ENCODE data around the gene RSAD2.

RSAD2 gene

DNA sequence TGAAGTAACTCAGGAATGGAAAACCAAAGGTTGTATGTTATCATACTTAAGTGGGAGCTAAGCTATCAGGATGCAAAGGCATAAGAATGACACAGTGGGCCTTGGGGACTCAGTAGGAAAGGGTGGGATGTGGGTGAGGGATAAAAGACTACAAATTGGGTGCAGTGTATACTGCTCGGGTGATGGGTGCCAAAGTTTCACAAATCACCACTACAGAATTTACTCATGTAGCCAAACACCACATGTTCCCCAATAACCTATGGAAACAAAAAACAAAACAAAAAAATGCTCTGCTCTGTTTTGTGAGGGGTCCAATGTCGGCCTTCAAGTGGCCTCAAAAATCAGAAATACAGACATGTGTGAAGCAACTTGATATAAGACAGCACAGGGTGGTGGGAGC lies 30.7 kb downstream of the RSAD2 start:
- no peak for DNase-seq

DNA sequence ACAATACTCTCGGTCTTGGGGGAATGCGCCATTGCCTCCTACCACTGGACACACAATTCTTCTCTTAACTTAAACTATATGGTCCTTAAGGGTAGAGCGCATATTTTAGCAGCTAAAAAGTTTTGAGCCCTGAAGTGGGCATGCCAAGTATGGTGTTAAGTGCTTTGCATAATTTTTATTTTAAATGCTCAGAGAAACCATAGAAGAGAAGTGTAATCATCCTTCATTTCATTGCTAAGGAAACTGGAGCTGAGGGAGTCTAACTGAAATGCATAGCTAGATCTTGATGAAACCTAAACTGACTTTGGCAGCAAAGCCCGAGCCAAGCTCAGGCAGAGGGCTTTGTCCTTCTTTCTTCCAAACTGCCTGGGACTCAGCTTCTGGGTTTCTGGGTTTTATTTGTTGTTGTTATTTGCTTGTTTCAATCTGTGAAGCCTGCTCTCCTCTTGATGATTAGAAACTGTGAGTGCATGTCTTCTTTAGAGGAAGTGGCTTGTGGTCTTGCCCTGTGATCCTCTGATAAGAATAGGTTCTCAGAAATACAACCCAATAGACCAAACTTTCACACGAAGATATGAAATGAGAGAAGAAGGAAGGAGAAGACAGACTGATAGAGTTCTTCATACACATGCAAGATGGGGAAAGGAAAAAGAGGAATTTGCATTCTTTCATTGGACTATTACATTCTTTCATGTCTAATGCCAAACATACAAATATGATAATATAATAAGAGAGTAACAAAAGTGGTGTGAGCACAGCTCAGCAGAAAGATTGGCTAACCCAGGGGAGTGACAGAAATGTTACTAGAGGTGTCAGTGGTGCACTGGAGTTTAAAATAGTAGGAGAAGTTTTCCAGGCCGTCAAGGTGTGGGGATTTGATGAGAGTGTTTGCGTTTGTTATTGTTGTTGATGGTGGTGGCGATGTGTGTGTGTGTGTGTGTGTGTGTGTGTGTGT lies 32.1 kb downstream of the RSAD2 start:
- DNase-seq, result no peak

DNA sequence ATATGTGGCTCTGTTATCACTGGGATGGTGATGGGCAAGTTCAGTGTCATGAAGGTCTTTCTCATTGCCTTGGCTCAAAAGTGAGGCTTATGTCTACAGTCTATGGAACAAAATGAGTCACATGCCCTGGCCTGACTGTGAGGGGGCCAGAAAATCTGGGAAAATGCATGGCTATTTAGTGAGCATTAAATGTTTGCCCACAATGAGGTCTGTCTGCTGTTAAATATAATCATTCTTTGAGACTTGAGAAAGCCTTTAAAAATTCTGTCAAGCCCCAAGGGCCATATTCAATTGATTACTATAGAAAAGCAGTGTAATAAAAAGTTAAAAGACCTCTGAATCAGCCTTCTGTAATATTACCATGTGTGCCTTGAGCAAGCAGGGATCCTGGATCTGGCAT lies 34.1 kb downstream of the RSAD2 start:
- no peak for DNase-seq

DNA sequence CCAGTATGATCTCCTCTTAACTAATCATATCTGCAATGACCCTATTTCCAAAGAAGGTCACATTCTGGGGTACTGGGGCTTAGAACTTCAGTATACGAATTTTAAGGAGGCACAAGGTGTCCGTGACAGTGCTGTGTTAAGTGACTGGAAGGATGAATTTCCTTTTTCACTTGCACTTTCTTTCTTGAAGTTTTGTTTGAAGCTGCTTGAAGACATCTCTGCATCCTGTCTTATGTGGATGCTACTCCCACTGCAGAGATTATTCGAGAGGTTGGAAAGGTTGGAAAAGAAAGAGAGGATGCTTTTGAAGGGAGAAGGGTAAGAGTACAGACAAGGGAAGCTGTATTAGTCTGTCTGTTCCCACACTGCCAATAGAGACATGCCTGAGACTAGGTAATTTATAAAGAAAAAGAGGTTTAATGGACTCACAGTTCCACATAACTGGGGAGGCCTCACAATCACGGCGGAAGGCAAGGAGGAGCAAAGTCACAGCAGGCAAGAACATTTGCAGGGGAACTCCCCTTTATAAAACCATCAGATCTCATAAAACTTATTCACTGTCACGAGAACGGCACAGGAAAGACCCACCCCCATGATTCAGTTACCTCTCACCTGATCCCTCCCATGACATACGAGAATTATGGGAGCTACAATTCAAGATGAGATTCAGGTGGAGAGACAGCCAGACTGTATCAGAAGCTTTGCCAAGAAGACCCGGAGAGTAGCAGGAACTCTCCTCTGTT lies 36.0 kb downstream of the RSAD2 start:
- no peak for DNase-seq

DNA sequence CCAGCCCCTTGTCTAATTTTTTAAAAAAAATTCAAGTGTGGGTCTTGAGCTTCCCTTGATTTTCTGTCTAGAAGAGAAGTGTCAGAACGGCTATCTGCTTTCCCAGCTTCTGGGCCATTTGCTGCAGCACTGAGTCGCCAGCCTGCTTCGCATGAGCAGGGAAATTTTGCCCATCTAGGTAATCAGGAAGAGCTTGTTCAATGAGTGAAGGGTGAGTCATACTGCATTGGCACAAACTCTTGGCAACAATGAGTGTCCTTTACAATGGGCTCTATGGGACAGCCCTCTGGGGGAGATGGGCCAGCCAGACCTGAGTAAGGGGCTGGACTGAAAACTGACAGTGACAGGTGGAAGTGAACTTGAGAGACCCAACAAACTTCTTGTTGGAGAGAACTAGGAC lies 37.3 kb downstream of the RSAD2 start:
- no peak for DNase-seq

DNA sequence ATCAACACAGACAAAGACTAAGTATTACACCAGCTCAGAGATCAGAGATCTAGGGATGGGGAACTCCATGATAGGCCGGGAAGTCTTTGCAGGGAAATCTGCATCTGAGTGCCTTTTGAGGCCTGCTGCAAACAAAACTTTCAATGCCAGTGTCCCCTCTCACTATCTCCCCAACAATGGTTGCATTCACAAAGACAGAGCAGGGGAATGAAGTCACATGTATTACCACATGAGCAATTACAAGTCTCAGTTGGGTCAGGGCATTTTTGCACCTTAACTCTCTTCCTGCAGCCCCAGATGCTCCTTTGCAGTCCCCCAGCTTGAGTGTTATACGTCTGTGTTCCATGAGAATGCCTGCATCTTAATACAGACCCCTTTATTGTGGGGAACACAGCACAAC lies 37.8 kb downstream of the RSAD2 start:
- no peak for DNase-seq

DNA sequence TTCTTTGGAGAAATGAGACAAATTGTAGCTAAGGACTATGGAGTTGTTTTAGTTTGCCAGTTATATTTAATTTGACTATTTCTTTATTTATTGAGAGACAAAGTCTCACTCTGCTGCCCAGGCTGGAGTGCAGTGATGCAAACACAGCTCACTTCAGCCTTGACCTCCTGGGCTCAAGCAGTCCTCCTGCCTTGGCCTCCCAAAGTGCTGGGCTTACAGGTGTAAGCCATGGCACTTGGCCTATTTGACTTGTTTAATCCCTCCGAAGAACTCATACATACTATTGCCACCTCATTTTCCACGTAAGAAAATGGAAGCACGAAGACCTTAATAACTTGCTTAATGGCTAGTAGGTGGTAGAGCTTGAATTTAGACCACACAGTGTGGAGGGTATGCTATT lies 38.6 kb downstream of the RSAD2 start:
- DNase-seq, result no peak

DNA sequence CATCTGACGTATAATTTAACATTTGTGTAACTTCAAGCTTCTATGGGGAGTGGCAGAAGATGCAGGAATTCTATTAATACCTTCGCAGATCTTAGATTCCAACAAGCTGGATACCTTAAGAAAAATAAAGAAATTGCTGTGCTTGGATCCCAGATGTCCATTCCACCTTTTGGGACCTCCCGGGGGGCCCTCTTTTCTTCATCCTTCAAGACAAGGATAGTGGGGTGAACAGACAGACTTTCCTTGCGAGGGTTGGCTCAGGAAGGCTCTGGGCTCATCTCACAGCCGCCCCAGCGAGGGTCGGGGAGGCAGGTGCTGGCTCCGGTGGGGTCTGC lies 39.1 kb downstream of the RSAD2 start:
- DNase-seq, result no peak

DNA sequence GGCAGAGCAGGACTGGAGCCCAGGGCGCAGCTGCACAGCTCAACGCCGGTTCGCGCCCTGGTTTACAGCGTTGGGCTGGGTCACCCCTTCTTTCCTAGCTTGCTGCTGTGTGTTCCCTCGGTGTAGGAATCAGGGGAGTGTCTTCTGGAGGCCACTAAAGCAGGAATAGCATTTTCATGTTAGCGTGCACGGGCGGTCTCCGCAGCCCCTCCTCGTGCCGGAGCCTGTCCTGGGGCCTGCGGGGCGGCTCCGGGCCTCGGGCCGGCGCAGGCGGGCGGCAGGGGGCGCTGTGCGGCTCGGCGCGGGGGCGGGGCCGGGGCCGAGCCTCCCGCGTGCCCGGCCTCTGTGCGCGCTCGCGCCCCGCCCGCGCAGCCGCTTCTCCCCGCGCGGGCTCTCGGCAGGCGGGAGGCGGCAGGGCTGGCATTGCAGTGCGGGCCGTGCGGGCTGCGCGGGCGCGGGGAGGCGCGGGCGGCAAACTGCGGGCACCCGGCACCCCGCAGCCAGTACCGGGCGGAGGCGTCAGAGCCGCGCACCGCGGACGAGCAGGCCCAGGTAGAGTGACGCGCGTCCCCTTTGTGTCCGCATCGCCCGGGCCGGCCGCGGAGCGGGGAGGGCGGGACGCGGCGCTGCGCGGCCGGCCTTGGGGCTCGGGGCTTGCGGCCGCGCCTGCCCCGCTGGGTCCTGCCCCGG lies 39.6 kb downstream of the RSAD2 start, which contains the start of gene RNF144A:
Gene RNF144A (plus strand): TSS at position 342 of the 690 bp plus-strand sequence. CDS start 79,515 bp downstream, outside the sequence.
- DNase-seq, result peak; percentile 26

DNA sequence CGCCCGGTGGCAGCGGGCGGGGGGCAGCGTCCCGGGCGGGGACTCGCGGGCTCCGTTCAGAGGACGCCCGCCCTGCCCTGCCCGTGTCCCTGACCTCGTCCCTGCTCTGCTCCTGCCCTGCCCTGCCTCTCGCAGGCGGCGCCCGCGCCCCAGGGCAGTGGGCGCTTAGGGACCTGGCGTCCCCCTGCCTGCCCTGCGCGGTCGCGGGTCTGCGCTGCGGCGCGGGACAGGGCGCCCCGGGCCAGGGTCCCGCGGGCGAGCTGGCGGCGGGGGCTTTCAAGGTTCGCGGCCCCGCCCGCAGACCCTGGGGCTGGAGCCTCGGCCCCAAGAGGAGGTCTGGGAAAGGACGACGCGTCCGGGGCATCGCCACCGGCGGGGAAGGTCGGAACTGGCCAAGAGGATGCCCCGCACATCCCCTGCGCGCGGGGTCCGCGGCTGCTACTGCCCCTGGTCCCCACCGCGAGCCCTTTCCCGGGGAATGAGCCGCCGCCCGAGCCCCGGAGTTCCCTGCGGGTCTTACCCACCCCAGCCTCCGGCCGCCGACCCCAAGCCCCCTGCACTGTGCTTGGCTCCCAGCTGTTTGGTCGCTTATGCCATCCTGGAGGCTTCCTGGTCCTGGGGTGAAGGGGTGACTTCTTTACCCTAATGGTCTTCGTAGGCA lies 40.3 kb downstream of the RSAD2 start:
- no peak for DNase-seq

DNA sequence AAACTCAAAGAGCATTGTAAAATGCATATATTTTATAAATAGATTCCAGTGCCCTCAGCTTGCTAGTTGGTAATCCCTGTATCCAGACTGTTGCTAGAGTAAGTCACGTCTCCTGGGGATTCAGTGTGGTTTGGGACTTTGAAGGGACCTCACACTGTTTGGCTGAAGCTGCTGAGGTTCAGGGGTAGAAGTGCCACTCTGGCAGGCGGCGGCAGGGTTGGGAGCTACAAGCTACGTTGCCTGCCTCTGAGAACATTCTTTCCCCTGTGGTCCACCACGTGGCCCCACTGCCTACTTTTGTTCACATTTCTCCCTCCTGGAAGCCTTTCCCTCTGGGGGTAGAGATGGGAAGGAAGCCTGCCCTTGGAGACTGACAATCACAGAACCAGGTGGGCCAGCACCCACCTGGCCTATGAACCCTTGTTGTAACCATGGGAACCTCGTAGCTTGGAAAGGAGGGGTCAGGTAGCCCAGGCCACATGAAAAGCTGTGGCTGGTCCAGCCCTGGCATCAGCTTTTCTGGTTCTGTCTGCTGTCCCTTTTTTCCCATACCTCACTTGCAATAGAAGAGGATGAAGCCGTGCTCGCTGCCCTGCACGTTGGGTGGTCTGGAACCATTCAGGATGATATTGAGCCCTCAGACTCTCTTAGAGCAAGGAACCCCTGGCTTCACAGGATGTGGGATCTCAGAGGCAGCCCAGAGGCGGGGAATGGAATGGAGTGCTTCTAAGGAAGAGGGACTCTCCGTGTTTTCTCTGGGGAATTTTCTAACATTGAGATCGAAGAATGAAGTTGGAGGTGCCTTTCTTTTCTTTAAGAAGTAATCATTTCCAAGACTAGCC lies 42.5 kb downstream of the RSAD2 start:
- no peak for DNase-seq

DNA sequence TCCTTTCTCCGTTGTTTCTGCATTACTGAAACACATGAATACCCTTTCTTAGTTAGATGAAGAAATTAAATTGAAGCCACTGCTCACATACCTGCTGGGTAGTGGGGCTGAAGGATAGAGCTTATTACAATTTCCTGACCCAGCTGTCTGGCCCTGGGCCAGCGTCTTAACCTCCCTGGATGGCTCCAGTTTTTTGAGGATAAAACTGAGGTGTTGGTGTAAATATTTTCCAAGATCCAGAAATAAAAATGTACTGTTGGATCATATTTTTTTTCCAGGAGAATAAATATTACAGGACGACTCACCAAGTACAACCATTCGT lies 43.1 kb downstream of the RSAD2 start:
- no peak for DNase-seq

DNA sequence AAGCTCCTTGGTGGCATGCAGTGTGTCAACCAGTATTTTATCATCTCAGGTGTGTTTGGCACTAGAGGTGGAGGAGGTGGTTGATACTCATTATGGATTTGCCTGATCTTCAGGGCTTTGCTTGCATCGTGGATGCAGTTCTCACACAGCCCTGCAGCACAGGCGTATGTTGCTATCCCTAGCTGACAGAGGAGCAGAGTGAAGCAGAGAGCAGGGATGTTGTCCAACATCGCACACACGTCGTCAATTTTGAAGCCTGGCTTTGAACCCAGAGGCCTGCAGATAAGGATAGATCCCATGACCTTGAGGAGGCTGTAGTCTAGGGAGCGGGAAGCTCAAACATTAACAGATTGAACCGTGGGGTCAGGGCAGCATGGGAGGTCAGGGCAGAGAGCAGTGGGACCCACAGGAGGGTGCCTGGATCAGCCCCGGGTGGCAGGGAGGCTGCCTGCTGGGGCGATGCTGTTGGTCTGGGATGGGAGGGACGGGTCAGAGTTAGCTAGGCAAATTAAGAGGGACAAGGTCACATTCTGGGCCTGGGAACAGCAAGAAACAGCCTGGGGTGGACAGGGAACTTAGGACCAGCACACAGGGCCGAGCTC lies 43.8 kb downstream of the RSAD2 start:
- no peak for DNase-seq

DNA sequence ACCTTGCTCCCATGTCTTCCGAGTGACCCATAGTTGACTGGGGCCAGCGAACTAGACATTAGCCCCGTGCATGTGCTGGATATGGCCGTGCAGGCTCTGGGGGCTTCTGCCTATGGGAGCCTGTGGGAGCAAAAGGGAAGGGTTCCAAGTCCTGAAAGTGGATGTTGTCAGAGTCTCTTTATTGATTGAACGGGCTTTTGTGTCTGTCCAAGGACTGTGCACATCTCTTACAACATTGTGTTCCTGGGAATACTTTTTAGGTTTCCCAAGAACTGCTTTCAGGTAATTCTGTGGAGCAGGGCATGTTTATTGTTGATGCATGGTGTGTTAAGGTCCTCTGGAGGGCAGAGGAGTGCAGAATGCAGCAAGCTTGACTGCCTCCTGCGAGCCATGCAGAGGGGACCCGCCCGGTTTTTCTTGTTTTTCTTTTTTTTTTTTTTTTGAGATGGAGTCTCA lies 44.7 kb downstream of the RSAD2 start:
- peak; percentile 25 for DNase-seq

DNA sequence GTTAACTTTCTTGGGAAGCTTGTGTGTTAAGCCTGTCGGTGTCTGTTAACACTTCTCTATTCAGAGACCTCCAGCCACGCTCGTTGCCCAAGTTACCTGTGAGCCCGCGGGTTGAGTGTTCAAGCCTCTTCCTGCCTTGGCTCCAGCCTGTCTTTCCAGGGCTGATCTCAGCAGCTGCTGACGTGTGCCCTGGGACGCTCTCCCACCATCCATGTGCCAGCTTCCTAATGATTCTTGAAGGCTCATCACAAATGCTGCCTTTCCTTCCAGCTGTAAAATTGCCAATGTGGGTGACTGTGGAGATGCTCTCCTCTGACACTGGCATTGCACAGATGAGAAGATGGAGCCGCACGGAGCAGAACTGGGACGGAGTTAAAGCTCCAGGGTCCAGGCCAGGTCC lies 45.7 kb downstream of the RSAD2 start:
- DNase-seq, result no peak

DNA sequence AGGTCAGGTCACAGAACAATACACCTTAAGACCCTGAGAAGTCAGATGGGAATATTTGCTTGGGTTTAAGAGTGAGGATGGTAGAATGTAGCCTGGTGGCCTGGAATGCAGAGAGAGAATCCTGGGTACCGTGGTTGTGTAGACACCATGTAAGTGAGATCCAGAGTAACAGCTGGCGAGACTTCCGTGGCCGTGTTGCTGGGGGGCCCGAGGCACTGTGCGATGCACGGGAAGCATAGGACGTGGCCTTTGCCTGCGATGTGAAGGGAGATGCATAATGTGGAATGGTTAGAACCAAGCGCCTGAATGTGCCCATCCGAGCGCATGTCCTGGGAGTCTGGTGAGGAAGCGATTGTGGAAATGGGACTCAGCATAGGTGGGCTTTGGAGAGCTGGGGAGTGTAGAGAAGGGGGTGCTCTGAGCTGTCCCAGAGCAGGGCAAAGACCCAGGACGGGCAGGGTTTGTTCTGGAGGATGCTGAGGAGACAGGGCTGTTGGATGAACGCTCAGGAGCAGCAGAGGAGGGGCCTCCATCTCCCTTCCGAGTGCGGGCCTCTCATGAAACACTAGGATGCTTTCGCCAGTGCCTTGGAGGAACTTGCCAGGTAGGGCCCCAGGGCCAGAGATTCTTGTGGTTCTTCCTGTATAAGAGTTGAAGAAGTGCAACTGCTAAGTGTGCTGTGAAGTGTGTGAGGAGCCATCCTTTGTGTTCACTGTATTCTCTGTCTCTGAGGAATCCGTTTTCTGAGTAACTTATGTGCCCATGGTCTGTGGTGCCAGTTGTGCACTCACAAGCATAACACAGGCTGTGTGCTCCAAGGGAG lies 46.7 kb downstream of the RSAD2 start:
- DNase-seq, result no peak

DNA sequence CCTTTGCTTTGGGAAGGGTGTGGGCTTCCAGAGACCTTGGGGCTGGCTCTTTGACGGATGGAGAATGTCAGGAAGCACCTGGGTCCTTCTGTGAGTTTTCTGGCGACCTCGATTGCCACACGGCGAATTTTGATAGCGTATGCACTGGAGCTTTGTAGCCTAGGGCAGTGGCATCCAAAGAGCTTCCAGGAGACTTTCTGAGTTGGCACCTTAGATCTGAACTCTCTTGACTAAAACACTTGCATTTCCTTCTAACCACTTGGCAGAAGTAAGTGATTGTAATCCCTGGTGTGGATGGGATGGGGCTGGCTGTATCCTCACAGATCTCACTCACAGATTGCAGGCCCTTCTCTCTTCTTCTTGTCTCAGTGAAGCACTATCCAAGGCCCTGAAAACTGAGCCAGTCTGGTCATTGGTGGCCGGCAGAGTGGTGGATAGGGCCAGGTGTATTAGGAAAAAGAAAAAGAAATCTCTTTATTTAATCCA lies 47.4 kb downstream of the RSAD2 start:
- DNase-seq, result no peak

DNA sequence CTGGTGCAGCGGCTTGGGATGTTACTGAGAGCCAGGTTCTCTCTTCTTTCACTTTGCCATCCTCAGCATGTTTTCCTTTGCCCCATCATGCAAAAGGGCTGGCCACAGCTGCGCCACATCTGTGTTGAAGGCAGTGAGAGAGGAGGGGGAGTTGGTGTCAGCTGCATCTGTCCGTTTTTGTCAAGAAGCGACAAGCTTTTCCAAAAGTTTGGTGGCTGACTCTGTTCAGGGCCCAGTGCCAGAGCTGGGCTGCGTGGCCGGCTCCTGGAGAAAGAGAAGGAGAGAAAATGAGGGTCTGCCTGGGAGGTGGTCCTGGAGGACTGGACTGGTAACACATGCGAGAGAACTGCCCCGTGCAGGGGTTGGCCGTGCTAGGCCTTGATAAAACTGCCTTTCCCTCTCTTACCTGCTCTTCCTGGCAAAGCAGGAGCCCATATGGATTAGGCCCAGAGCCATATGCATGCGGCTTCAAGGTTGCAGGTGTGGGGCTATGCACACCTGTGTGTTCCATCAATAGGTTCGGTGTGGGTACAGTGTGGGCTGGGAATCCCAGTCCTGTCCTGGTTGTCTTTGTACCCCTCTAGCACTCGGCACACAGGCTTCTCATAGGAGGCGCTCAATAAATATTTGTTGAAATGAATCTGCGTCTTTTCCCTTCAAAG lies 48.6 kb downstream of the RSAD2 start:
- DNase-seq, result no peak

DNA sequence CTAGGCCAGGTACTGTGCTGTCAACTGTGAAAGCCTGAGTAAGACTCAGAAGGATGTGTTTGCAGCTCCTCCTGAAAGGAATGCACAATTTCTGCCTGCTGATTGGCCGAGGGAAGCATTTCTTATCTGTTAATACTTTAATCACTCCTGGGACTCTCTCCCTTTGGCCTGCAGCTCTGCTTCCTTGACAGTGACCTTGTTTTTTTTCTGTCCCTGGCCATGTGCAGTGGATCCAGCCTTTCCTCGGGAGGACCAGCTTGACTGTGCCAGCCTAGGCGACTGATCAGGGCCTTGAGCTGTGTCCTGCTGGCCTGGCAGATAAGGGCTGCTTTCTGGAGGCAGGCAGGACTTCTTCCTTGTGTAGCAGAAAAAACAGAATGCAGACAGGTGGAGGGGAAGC lies 49.6 kb downstream of the RSAD2 start:
- DNase-seq, result no peak

DNA sequence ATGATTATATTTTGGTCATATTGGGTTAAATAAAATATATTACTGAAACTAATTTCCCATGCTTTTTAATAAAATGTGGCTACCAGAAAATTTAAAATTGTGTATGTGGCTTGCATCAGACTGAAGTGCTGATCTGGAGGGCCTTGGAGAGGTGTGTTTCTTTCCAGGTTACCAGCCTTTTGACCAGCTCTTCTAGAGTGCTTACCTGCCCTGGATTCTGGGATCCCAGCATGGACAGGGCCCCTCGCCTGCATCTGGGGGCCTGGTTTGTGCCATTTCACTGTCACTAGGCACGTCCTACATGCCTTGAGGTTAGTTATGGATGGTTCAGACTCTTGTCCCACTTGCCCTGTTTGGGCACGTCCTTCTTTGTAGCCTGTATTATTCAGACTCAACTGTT lies 50.2 kb downstream of the RSAD2 start:
- DNase-seq, result no peak
